ES-I3 (cell line): ENCODE results near the gene ASB5.
"Not testable (repeated sequence)": the region's sequence is repeated elsewhere in the genome, so short reads cannot be mapped to it uniquely, and the experiment has no call there.

ENCODE experiments used
- H3K36me3 ChIP-seq: 2 replicates; pipeline ENCODE4 v1.6.1; 2013; ENCODE audit warnings: mild to moderate bottlenecking, low read length, control low read depth, moderate library complexity; ENCODE audit not compliant: insufficient read depth
- H3K4me1 ChIP-seq: 2 replicates; pipeline ENCODE4 v1.6.1; 2013; ENCODE audit warnings: mild to moderate bottlenecking, control low read depth, low read length; ENCODE audit not compliant: insufficient read depth
- H3K9ac ChIP-seq: 2 replicates; pipeline ENCODE4 v1.6.1; 2013; ENCODE audit warnings: low read depth, mild to moderate bottlenecking, low read length, moderate library complexity
- H3K9me3 ChIP-seq: 2 replicates; pipeline ENCODE4 v1.6.1; 2013; ENCODE audit warnings: mild to moderate bottlenecking, low read length, moderate library complexity; ENCODE audit not compliant: control insufficient read depth, insufficient read depth

ASB5 gene

DNA sequence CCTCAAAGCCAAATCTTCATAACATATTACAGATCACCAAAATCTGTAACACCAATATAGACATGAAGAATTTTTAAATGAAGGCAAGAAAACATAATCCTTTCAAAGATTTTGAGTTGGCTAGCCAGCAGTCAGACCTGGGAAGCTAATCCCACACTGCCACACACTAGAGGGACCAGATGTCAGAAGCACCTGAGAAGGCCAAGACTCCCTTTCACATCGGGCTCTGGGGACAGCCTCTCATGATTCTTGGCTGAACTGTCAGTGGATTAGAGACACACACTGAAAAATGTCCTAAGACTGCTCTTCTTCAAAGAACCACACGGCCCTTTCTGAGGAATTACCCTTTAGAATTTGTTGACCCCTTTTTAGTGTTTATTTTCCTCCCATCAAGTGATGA is 45.5 kb downstream of the ASB5 start:
- Histone ChIP-seq H3K4me1 (no peaks in the 10 kb centered on the region), H3K9ac (no peak overlapping the region), H3K9me3 (no peaks in the 10 kb centered on the region), H3K36me3 (no peaks in the 10 kb centered on the region)

DNA sequence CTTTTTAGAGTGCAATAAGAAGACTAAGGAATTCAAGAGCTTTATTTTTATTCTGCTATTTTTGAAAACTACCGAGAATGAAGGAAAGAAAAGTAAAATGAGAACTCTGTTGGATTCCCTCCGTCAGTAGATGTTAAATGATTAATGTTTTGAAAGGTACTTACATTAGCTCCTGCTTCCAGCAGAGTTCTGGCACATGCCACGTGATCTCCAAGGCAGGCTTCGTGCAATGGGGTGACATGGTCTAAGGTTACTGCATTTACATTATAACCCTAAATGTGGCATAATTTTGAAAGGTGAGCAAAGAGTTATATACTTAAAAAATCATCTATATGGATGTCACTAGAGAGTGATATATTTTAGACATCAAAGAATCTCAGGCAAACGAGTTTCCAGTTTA is 46.9 kb downstream of the ASB5 start:
- Histone ChIP-seq H3K9me3 (no peaks in the 10 kb centered on the region), H3K4me1 (no peaks in the 10 kb centered on the region), H3K9ac (no peak overlapping the region), H3K36me3 (no peaks in the 10 kb centered on the region)

DNA sequence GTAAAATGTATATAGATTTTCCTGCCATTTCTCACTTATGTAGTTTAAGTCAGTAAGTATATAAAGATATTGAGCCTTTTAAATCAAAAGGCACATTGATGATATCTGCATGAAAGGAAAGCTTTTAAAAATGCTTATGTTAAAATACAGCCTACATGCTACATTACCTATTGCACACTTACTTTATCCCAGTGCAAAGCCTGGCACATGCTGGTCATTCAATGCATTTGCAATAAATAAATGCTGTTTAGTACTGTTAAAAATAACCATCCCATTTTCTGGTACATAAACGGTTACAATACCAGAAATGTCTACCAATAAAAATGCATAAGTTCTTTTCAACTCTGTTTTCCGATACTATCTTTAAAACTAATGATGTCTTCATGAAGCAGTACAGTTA is 51.5 kb downstream of the ASB5 start:
- Histone ChIP-seq H3K4me1 (no peaks in the 10 kb centered on the region), H3K9ac (no peak overlapping the region), H3K9me3 (no peaks in the 10 kb centered on the region), H3K36me3 (no peaks in the 10 kb centered on the region)

DNA sequence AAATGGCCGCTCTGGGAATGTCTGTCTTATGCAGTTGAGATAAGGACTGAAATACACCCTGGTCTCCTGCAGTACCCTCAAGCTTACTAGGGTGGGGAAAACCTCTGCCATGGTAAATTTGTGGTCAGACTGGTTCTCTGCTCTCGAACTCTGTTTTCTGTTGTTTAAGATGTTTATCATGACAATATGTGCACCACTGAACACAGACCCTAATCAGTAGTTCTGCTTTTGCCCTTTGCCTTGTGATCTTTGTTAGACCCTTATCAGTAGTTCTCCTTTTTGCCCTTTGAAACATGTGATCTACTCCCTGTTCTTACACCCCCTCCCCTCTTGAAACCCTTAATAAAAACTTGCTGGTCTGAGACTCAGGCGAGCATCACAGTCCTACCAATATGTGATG is 56.7 kb downstream of the ASB5 start:
- not testable (repeated sequence) for H3K9ac ChIP-seq, H3K4me1 ChIP-seq, H3K36me3 ChIP-seq, H3K9me3 ChIP-seq

DNA sequence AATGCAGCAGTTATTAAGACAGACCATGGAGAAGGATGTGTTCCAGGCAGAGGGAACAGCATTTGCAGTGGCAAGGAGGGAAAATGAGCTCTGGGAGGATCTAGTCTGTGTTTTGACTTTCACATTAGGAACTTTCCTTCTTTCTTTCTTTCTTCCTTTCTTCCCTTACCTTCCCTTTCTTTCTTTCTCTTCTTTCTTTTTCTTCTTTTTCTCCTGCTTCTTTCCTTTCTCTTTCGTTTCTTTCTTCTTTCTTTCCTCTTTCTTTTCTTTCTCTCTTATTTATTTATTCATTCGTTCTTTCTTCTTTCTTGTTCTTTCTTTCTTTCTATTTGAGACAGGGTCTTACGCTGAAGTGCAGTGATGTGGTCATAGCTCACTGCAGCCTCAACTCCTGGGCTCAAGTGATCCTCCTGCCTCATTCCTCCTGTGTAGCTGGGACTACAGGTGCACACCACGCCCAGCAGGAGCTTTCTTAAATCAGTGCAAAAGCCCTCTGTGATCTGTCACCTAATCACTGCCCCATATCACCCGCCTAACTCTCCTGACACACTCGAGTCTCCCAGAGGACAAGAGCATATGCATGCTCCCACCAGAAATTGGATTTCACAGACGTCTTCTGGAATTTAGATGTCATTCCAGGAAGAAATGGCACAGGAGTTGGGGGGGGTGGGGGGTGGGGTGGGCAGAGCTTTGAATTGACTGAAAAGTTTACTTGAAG is 58.3 kb downstream of the ASB5 start:
- Histone ChIP-seq H3K36me3 (no peaks in the 10 kb centered on the region), H3K9ac (no peak overlapping the region), H3K9me3 (peaks cover 4% of the 10 kb centered on the region; the same call in 1 of the 2 replicates), H3K4me1 (no peaks in the 10 kb centered on the region)

GRCh38 chr4:176210101-176210500 is 58.9 kb downstream of the ASB5 start:
- Histone ChIP-seq H3K9ac (no peak overlapping the region), H3K4me1 (no peaks in the 10 kb centered on the region), H3K9me3 (peaks cover 4% of the 10 kb centered on the region; the same call in 1 of the 2 replicates), H3K36me3 (no peaks in the 10 kb centered on the region)

DNA sequence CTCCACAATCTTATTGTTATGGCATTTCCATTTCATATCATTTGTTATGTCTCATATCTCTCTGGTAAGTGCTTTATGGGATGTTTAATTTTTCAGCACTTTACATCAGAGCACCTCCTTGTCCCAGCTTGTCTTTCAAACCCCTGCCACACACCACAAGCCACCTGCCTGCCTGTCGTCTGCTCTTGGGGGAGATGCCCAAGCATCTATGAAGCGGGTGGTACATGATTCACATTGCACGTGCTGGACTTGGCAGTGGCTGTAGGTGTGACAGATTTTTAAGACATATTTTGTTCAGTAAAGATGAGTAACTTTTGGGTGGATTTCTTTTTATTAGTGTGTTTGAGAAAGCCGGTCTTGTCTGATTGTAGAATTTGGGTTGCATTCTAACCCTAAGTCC is 59.5 kb downstream of the ASB5 start:
- Histone ChIP-seq H3K9ac (no peak overlapping the region), H3K36me3 (no peaks in the 10 kb centered on the region), H3K4me1 (no peaks in the 10 kb centered on the region), H3K9me3 (peaks cover 4% of the 10 kb centered on the region; the same call in 1 of the 2 replicates)

DNA sequence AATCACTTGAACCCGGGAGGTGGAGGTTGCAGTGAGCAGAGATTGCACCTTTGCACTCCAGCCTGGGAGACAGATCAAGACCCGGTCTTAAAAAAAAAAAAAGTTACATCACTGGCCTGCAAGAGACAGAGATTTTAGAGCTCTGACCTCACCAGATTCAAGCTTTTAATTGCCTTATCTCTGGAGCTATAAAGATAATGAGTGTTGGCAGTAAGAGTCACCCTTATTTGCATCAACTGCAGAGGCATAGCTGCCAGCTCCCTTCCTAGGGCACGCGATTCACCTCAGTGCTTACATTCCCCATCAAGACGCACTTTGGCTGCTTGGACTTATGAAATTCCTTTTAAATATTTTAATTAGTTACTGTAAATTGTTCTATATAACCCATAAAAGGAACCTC is 61.2 kb downstream of the ASB5 start:
- H3K36me3 ChIP-seq: no peaks in the 10 kb centered on the region
- peaks cover 4% of the 10 kb centered on the region; the same call in 1 of the 2 replicates for H3K9me3 ChIP-seq
- no peaks in the 10 kb centered on the region for H3K4me1 ChIP-seq
- no peak overlapping the region for H3K9ac ChIP-seq

DNA sequence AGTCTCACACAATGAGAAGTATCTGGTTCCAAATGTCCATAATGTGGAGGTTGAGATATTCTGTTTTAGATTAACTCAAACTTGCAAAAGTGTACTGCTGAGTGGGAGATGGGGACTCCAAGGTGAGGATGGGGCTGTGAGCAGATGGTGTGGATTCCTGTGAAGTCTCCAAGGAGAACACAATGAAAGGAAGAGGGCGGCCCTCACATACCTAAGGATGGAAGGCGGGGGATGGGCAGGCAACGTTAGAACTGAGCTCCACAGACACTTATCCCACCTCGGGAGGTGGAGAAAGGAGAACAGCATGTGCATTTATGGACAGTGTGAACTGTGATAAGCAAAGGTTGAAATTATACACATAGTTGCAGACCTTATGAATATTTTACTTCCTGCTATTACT is 63.7 kb downstream of the ASB5 start:
- Histone ChIP-seq H3K9me3 (no peaks in the 10 kb centered on the region), H3K4me1 (no peaks in the 10 kb centered on the region), H3K9ac (no peak overlapping the region), H3K36me3 (no peaks in the 10 kb centered on the region)

GRCh38 chr4:176198316-176198903 is 70.6 kb downstream of the ASB5 start:
- H3K36me3 ChIP-seq: no peaks in the 10 kb centered on the region

DNA sequence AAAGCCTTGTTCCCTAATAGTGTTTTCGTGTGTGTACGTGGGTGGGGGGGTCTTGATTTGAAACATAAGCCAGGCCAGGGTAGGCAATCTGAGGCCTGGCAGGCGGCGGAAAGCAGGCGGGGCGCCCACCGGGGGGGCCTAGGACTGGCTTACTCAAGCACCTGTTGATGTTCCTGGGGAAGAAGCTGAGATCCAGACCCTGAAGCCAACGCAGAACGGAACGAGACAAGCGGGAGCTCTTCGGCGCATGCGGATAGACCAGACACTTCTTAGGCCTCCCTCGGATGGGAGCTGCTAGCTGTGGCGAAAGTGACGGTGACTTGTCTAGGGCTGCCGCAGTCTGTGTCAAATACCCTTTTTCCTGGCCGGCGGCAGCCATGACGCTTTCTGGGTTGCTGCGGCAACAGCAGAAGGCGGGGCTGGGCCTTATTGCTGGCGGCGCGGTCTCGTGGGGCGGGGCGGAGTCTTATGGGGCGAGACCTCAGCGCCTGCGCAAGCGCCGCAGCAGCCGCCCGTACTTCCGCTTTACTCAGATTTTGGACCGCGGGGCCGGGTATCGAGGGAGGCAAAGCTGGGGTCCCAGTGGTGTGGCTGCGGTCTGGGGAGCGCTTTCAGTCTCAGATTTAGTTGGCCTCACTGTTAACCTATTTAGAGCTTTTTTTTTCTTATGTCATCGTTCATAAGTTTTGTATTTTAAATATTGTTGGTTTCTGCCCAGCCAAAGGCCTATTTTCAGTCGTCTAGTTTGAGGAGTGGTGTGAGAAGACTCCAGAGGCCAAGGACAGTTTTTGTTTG is 73.6 kb downstream of the ASB5 start, which contains the start of gene SPATA4:
SPATA4 (minus strand) TSS at position 402 of the 795 bp plus-strand sequence; CDS start at position 379, 23 bp downstream.
- Histone ChIP-seq H3K36me3 (no peaks in the 10 kb centered on the region), H3K9ac (peak within 1 kb of the TSS; percentile 70; the same call in 1 of the 2 replicates), H3K9me3 (no peaks in the 10 kb centered on the region), H3K4me1 (0 out of 2 replicates have a peak, but pooled peaks cover 6% of the 10 kb centered on the region)

More at GRCh38 chr4:176198316-176198903, 70.6 kb downstream of the ASB5 start:
- H3K9ac ChIP-seq: no peak overlapping the region
- no peaks in the 10 kb centered on the region for H3K9me3 ChIP-seq
- H3K4me1 ChIP-seq: no peaks in the 10 kb centered on the region

DNA sequence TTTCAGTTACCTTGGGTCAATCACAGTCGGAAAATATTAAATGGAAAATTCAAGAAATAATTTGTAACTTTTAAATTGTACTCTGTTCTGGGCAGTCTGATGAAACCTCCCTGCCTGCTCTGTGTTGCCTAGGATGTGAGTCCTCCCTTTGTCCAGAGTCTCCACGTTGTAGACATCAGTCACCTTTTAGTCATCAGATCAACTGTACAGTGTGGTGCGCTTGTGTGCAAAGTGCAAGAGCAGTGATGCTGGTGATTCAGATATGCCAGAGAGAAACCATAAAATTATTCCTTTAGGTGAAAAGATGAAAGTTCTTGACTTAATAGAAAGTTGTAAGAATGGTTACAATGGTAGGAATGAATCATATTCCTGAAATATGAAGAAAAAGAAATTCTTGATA is 75.1 kb downstream of the ASB5 start:
- Histone ChIP-seq H3K9me3 (no peaks in the 10 kb centered on the region), H3K9ac (no peak overlapping the region), H3K4me1 (0 out of 2 replicates have a peak, but pooled peaks cover 6% of the 10 kb centered on the region), H3K36me3 (no peaks in the 10 kb centered on the region)

- Histone ChIP-seq H3K9ac (no peak overlapping the region), H3K9me3 (no peaks in the 10 kb centered on the region), H3K36me3 (no peaks in the 10 kb centered on the region), H3K4me1 (0 out of 2 replicates have a peak, but pooled peaks cover 6% of the 10 kb centered on the region)
These were observed 75.9 kb downstream of the ASB5 start for GRCh38 chr4:176193126-176193525.

- Histone ChIP-seq H3K36me3 (no peaks in the 10 kb centered on the region), H3K4me1 (peaks cover 15% of the 10 kb centered on the region), H3K9ac (no peak overlapping the region), H3K9me3 (no peaks in the 10 kb centered on the region)
These were observed 77.0 kb downstream of the ASB5 start for GRCh38 chr4:176191974-176192373.
